ENCODE measurements around the gene INKA2. TPM values are rescaled to one million over a fixed set of nuclear protein-coding genes. Genes with fewer than 3 reads are reported as not detected.

The INKA2 gene
- total and polyA plus RNA-seq, 2 donors, result 1.4 to 1.5 TPM

- WGBS, result 98% methylated on average over 7 of the region's 7 CpGs
- peaks cover 0 to 3% of the 10 kb centered on the region in 2 donors for H3K27me3 ChIP-seq (ENCODE audit: control insufficient read depth in 2 of 2, insufficient read depth in 1 of 2, low read length in 1 of 2)
- no peak overlapping the region for H3K4me3 ChIP-seq (ENCODE audit: low read length in 2 of 2)
- DNase-seq (ENCODE audit: low read depth in 6 of 9, low spot score in 9 of 9), result no peak
- no peaks in the 10 kb centered on the region for H3K36me3 ChIP-seq (ENCODE audit: control insufficient read depth in 2 of 2, insufficient read depth in 2 of 2, low read length in 1 of 2)
- H3K4me1 ChIP-seq (ENCODE audit: control insufficient read depth in 2 of 2, insufficient read depth in 2 of 2, low read length in 2 of 2), result peaks cover 4 to 38% of the 10 kb centered on the region in 2 donors
- H3K27ac ChIP-seq (ENCODE audit: low read depth in 1 of 2, low read length in 1 of 2), result no peak overlapping the region
- H3K9me3 ChIP-seq (ENCODE audit: control insufficient read depth in 2 of 2, insufficient read depth in 1 of 2, low read length in 1 of 2), result no peaks in the 10 kb centered on the region
These were observed 6.5 kb downstream of the INKA2 start for GRCh38 chr1:111732718-111733117.

- Histone ChIP-seq H3K27ac (ENCODE audit: low read depth in 1 of 2, low read length in 1 of 2) (no peak overlapping the region), H3K36me3 (ENCODE audit: control insufficient read depth in 2 of 2, insufficient read depth in 2 of 2, low read length in 1 of 2) (no peaks in the 10 kb centered on the region), H3K4me3 (ENCODE audit: low read length in 2 of 2) (no peak overlapping the region), H3K9me3 (ENCODE audit: control insufficient read depth in 2 of 2, insufficient read depth in 1 of 2, low read length in 1 of 2) (no peaks in the 10 kb centered on the region), H3K4me1 (ENCODE audit: control insufficient read depth in 2 of 2, insufficient read depth in 2 of 2, low read length in 2 of 2) (peaks cover 0 to 31% of the 10 kb centered on the region in 2 donors), H3K27me3 (ENCODE audit: control insufficient read depth in 2 of 2, insufficient read depth in 1 of 2, low read length in 1 of 2) (peaks cover 0 to 1% of the 10 kb centered on the region in 2 donors)
- 81% methylated on average over 6 of the region's 6 CpGs for WGBS
- no peak for DNase-seq (ENCODE audit: low read depth in 6 of 9, low spot score in 9 of 9)
These were observed 7.2 kb downstream of the INKA2 start for GRCh38 chr1:111731956-111732355.

- 93% methylated on average over 4 of the region's 4 CpGs for WGBS
- Histone ChIP-seq H3K4me3 (ENCODE audit: low read length in 2 of 2) (no peak overlapping the region), H3K27ac (ENCODE audit: low read depth in 1 of 2, low read length in 1 of 2) (no peak overlapping the region), H3K36me3 (ENCODE audit: control insufficient read depth in 2 of 2, insufficient read depth in 2 of 2, low read length in 1 of 2) (peaks cover 0 to 3% of the 10 kb centered on the region in 2 donors), H3K27me3 (ENCODE audit: control insufficient read depth in 2 of 2, insufficient read depth in 1 of 2, low read length in 1 of 2) (no peaks in the 10 kb centered on the region), H3K9me3 (ENCODE audit: control insufficient read depth in 2 of 2, insufficient read depth in 1 of 2, low read length in 1 of 2) (no peaks in the 10 kb centered on the region), H3K4me1 (ENCODE audit: control insufficient read depth in 2 of 2, insufficient read depth in 2 of 2, low read length in 2 of 2) (peaks cover 0 to 18% of the 10 kb centered on the region in 2 donors)
- DNase-seq (ENCODE audit: low read depth in 6 of 9, low spot score in 9 of 9), result no peak
These were observed 8.5 kb downstream of the INKA2 start for GRCh38 chr1:111730706-111731105.

- DNase-seq (ENCODE audit: low read depth in 6 of 9, low spot score in 9 of 9), result no peak
- Histone ChIP-seq H3K36me3 (ENCODE audit: control insufficient read depth in 2 of 2, insufficient read depth in 2 of 2, low read length in 1 of 2) (peaks cover 0 to 3% of the 10 kb centered on the region in 2 donors), H3K9me3 (ENCODE audit: control insufficient read depth in 2 of 2, insufficient read depth in 1 of 2, low read length in 1 of 2) (no peaks in the 10 kb centered on the region), H3K4me3 (ENCODE audit: low read length in 2 of 2) (no peak overlapping the region), H3K4me1 (ENCODE audit: control insufficient read depth in 2 of 2, insufficient read depth in 2 of 2, low read length in 2 of 2) (peaks cover 0 to 15% of the 10 kb centered on the region in 2 donors), H3K27me3 (ENCODE audit: control insufficient read depth in 2 of 2, insufficient read depth in 1 of 2, low read length in 1 of 2) (no peaks in the 10 kb centered on the region), H3K27ac (ENCODE audit: low read depth in 1 of 2, low read length in 1 of 2) (no peak overlapping the region)
- 91% methylated on average over 7 of the region's 7 CpGs for WGBS
These were observed 9.1 kb downstream of the INKA2 start for GRCh38 chr1:111729946-111730681.

- H3K4me3 ChIP-seq (ENCODE audit: low read length in 2 of 2), result no peak overlapping the region
- no peaks in the 10 kb centered on the region for H3K27me3 ChIP-seq (ENCODE audit: control insufficient read depth in 2 of 2, insufficient read depth in 1 of 2, low read length in 1 of 2)
- DNase-seq (ENCODE audit: low read depth in 6 of 9, low spot score in 9 of 9), result no peak
- H3K4me1 ChIP-seq (ENCODE audit: control insufficient read depth in 2 of 2, insufficient read depth in 2 of 2, low read length in 2 of 2), result peaks cover 0 to 15% of the 10 kb centered on the region in 2 donors
- H3K9me3 ChIP-seq (ENCODE audit: control insufficient read depth in 2 of 2, insufficient read depth in 1 of 2, low read length in 1 of 2), result no peaks in the 10 kb centered on the region
- H3K36me3 ChIP-seq (ENCODE audit: control insufficient read depth in 2 of 2, insufficient read depth in 2 of 2, low read length in 1 of 2), result peaks cover 0 to 3% of the 10 kb centered on the region in 2 donors
- 84% methylated on average over 8 of the region's 8 CpGs for WGBS
- H3K27ac ChIP-seq (ENCODE audit: low read depth in 1 of 2, low read length in 1 of 2), result no peak overlapping the region
These were observed 9.8 kb downstream of the INKA2 start for GRCh38 chr1:111729271-111729921.

GRCh38 chr1:111727056-111727455 lies 12.1 kb downstream of the INKA2 start:
- Histone ChIP-seq H3K36me3 (ENCODE audit: control insufficient read depth in 2 of 2, insufficient read depth in 2 of 2, low read length in 1 of 2) (peaks cover 0 to 3% of the 10 kb centered on the region in 2 donors), H3K4me1 (ENCODE audit: control insufficient read depth in 2 of 2, insufficient read depth in 2 of 2, low read length in 2 of 2) (peaks cover 0 to 3% of the 10 kb centered on the region in 2 donors), H3K27ac (ENCODE audit: low read depth in 1 of 2, low read length in 1 of 2) (no peak overlapping the region), H3K4me3 (ENCODE audit: low read length in 2 of 2) (no peak overlapping the region), H3K27me3 (ENCODE audit: control insufficient read depth in 2 of 2, insufficient read depth in 1 of 2, low read length in 1 of 2) (no peaks in the 10 kb centered on the region), H3K9me3 (ENCODE audit: control insufficient read depth in 2 of 2, insufficient read depth in 1 of 2, low read length in 1 of 2) (no peaks in the 10 kb centered on the region)
- WGBS, result 94% methylated on average over 18 of the region's 18 CpGs
- DNase-seq (ENCODE audit: low read depth in 6 of 9, low spot score in 9 of 9), result no peak

- Histone ChIP-seq H3K27me3 (ENCODE audit: control insufficient read depth in 2 of 2, insufficient read depth in 1 of 2, low read length in 1 of 2) (no peaks in the 10 kb centered on the region), H3K9me3 (ENCODE audit: control insufficient read depth in 2 of 2, insufficient read depth in 1 of 2, low read length in 1 of 2) (no peaks in the 10 kb centered on the region), H3K36me3 (ENCODE audit: control insufficient read depth in 2 of 2, insufficient read depth in 2 of 2, low read length in 1 of 2) (peaks cover 0 to 3% of the 10 kb centered on the region in 2 donors), H3K4me1 (ENCODE audit: control insufficient read depth in 2 of 2, insufficient read depth in 2 of 2, low read length in 2 of 2) (peaks cover 0 to 3% of the 10 kb centered on the region in 2 donors), H3K27ac (ENCODE audit: low read depth in 1 of 2, low read length in 1 of 2) (no peak overlapping the region), H3K4me3 (ENCODE audit: low read length in 2 of 2) (no peak overlapping the region)
- DNase-seq (ENCODE audit: low read depth in 6 of 9, low spot score in 9 of 9), result no peak
- 94% methylated on average over 5 of the region's 5 CpGs for WGBS
These were observed 14.0 kb downstream of the INKA2 start for GRCh38 chr1:111725192-111725591.

- no peak for DNase-seq (ENCODE audit: low read depth in 6 of 9, low spot score in 9 of 9)
- no peaks in the 10 kb centered on the region for H3K9me3 ChIP-seq (ENCODE audit: control insufficient read depth in 2 of 2, insufficient read depth in 1 of 2, low read length in 1 of 2)
- 86% methylated on average over 1 of the region's 1 CpG for whole genome bisulfite sequencing
- H3K36me3 ChIP-seq (ENCODE audit: control insufficient read depth in 2 of 2, insufficient read depth in 2 of 2, low read length in 1 of 2), result peaks cover 0 to 3% of the 10 kb centered on the region in 2 donors
- H3K4me3 ChIP-seq (ENCODE audit: low read length in 2 of 2), result no peak overlapping the region
- no peak overlapping the region for H3K27ac ChIP-seq (ENCODE audit: low read depth in 1 of 2, low read length in 1 of 2)
- no peaks in the 10 kb centered on the region for H3K4me1 ChIP-seq (ENCODE audit: control insufficient read depth in 2 of 2, insufficient read depth in 2 of 2, low read length in 2 of 2)
- H3K27me3 ChIP-seq (ENCODE audit: control insufficient read depth in 2 of 2, insufficient read depth in 1 of 2, low read length in 1 of 2), result no peaks in the 10 kb centered on the region
These were observed 15.3 kb downstream of the INKA2 start for GRCh38 chr1:111723871-111724270.

GRCh38 chr1:111723091-111723806 lies 15.9 kb downstream of the INKA2 start:
- Histone ChIP-seq H3K4me3 (ENCODE audit: low read length in 2 of 2) (no peak overlapping the region), H3K27me3 (ENCODE audit: control insufficient read depth in 2 of 2, insufficient read depth in 1 of 2, low read length in 1 of 2) (no peaks in the 10 kb centered on the region), H3K4me1 (ENCODE audit: control insufficient read depth in 2 of 2, insufficient read depth in 2 of 2, low read length in 2 of 2) (no peaks in the 10 kb centered on the region), H3K9me3 (ENCODE audit: control insufficient read depth in 2 of 2, insufficient read depth in 1 of 2, low read length in 1 of 2) (no peaks in the 10 kb centered on the region), H3K36me3 (ENCODE audit: control insufficient read depth in 2 of 2, insufficient read depth in 2 of 2, low read length in 1 of 2) (peaks cover 0 to 3% of the 10 kb centered on the region in 2 donors), H3K27ac (ENCODE audit: low read depth in 1 of 2, low read length in 1 of 2) (no peak overlapping the region)
- no peak for DNase-seq (ENCODE audit: low read depth in 6 of 9, low spot score in 9 of 9)
- 94% methylated on average over 7 of the region's 7 CpGs for whole genome bisulfite sequencing
